Measurements from ENCODE around the gene ACAA1.

DNA sequence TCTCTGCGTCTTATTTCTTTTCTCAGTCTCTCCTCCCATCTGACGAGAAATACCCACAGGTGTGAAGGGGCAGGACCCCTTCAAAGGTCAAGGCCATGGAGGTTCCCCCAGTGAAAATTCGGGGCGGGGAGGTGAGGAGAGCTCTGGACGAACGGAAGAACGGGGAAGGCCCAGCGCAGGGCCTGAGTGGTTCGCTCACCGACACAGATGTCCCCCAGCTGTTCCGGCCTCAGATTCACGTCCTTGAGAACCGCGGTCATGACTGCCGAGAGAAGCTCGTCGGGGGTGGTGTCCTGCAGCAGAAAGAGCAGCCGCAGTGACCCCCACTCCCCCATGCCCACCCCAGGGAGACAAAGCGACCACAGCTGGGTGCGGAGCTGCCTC lies 542 bp downstream of the ACAA1 start:
- TF ChIP-seq, protein P1, sequence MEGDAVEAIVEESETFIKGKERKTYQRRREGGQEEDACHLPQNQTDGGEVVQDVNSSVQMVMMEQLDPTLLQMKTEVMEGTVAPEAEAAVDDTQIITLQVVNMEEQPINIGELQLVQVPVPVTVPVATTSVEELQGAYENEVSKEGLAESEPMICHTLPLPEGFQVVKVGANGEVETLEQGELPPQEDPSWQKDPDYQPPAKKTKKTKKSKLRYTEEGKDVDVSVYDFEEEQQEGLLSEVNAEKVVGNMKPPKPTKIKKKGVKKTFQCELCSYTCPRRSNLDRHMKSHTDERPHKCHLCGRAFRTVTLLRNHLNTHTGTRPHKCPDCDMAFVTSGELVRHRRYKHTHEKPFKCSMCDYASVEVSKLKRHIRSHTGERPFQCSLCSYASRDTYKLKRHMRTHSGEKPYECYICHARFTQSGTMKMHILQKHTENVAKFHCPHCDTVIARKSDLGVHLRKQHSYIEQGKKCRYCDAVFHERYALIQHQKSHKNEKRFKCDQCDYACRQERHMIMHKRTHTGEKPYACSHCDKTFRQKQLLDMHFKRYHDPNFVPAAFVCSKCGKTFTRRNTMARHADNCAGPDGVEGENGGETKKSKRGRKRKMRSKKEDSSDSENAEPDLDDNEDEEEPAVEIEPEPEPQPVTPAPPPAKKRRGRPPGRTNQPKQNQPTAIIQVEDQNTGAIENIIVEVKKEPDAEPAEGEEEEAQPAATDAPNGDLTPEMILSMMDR (IDR thresholded peaks at IDR 0.05), result no peak
- TF ChIP-seq POLR2AphosphoS5 (IDR thresholded peaks at IDR 0.05; ENCODE audit: low read depth, low read length), result no peak
- TF ChIP-seq, protein P2, sequence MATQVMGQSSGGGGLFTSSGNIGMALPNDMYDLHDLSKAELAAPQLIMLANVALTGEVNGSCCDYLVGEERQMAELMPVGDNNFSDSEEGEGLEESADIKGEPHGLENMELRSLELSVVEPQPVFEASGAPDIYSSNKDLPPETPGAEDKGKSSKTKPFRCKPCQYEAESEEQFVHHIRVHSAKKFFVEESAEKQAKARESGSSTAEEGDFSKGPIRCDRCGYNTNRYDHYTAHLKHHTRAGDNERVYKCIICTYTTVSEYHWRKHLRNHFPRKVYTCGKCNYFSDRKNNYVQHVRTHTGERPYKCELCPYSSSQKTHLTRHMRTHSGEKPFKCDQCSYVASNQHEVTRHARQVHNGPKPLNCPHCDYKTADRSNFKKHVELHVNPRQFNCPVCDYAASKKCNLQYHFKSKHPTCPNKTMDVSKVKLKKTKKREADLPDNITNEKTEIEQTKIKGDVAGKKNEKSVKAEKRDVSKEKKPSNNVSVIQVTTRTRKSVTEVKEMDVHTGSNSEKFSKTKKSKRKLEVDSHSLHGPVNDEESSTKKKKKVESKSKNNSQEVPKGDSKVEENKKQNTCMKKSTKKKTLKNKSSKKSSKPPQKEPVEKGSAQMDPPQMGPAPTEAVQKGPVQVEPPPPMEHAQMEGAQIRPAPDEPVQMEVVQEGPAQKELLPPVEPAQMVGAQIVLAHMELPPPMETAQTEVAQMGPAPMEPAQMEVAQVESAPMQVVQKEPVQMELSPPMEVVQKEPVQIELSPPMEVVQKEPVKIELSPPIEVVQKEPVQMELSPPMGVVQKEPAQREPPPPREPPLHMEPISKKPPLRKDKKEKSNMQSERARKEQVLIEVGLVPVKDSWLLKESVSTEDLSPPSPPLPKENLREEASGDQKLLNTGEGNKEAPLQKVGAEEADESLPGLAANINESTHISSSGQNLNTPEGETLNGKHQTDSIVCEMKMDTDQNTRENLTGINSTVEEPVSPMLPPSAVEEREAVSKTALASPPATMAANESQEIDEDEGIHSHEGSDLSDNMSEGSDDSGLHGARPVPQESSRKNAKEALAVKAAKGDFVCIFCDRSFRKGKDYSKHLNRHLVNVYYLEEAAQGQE (IDR thresholded peaks at IDR 0.05; ENCODE audit: insufficient read depth in 1 of 2, low read depth in 2 of 2, low read length in 1 of 2), result no peak
- TF ChIP-seq SIN3A (IDR thresholded peaks at IDR 0.05; ENCODE audit: borderline replicate concordance, insufficient read depth, low read depth, low read length), result no peak
- TF ChIP-seq TCF7L2 (IDR thresholded peaks at IDR 0.05; ENCODE audit: low read depth, low read length), result no peak
